Mesendoderm (in vitro differentiated cells): ENCODE data around the gene FSIP1.

ENCODE experiments used
- DNase-seq: peaks from one replicate; pipeline ENCODE4 v3.0.0; 2013
- H2AK5ac ChIP-seq: 2 replicates; pipeline ENCODE4 v1.6.1; 2013; ENCODE audit warnings: low read length, inconsistent platforms
- H2BK120ac ChIP-seq: 2 replicates; pipeline ENCODE4 v1.6.1; 2013; ENCODE audit warnings: low read depth, mild to moderate bottlenecking, low read length, moderate library complexity, mixed read lengths
- H2BK15ac ChIP-seq: replicated peaks from 2 replicates; pipeline ENCODE4 v1.6.1; 2013; ENCODE audit warnings: low read depth, mild to moderate bottlenecking, moderate library complexity
- H2BK5ac ChIP-seq: 2 replicates; pipeline ENCODE4 v1.6.1; 2013; ENCODE audit warnings: low read length, inconsistent platforms
- H3K18ac ChIP-seq: 2 replicates; pipeline ENCODE4 v1.6.1; 2013; ENCODE audit warnings: mild to moderate bottlenecking, low read length, mixed read lengths
- H3K23ac ChIP-seq: one replicate; pipeline ENCODE4 v1.6.1; 2013; ENCODE audit warnings: low read length
- H3K27ac ChIP-seq: 2 replicates; pipeline ENCODE4 v1.5.1; 2013; ENCODE audit warnings: low read depth, mild to moderate bottlenecking, inconsistent platforms, low read length, moderate library complexity
- H3K27me3 ChIP-seq: 2 replicates; pipeline ENCODE4 v1.6.1; 2013; ENCODE audit warnings: low read length, control low read depth, mild to moderate bottlenecking, inconsistent platforms; ENCODE audit not compliant: insufficient read depth, poor library complexity
- H3K36me3 ChIP-seq: 2 replicates; pipeline ENCODE4 v1.6.1; 2013; ENCODE audit warnings: low read length, inconsistent platforms; ENCODE audit not compliant: control insufficient read depth, insufficient read depth
- H3K4ac ChIP-seq: one replicate; pipeline ENCODE4 v1.6.1; 2013; ENCODE audit warnings: low read depth, mild to moderate bottlenecking, low read length, moderate library complexity
- H3K4me1 ChIP-seq: 2 replicates; pipeline ENCODE4 v1.6.1; 2013; ENCODE audit warnings: low read depth, low read length, inconsistent platforms; ENCODE audit not compliant: control insufficient read depth
- H3K4me2 ChIP-seq: 2 replicates; pipeline ENCODE4 v1.6.1; 2013; ENCODE audit warnings: low read length
- H3K4me3 ChIP-seq: 2 replicates; pipeline ENCODE4 v1.5.1; 2013; ENCODE audit warnings: mild to moderate bottlenecking, low read length
- H3K56ac ChIP-seq: one replicate; pipeline ENCODE4 v1.6.1; 2013; ENCODE audit warnings: low read length
- H3K79me1 ChIP-seq: 2 replicates; pipeline ENCODE4 v1.6.1; 2013; ENCODE audit warnings: low read length, inconsistent platforms
- H3K79me2 ChIP-seq: 2 replicates; pipeline ENCODE4 v1.6.1; 2013; ENCODE audit warnings: mild to moderate bottlenecking, low read length; ENCODE audit not compliant: control insufficient read depth, insufficient read depth
- H3K9ac ChIP-seq: 2 replicates; pipeline ENCODE4 v1.6.1; 2013; ENCODE audit warnings: low read length, inconsistent platforms
- H4K5ac ChIP-seq: one replicate; pipeline ENCODE4 v1.6.1; 2013; ENCODE audit warnings: low read length
- H4K8ac ChIP-seq: one replicate; pipeline ENCODE4 v1.6.1; 2013; ENCODE audit warnings: low read depth, mild to moderate bottlenecking, control low read depth, low read length, moderate library complexity
- WGBS: extraction: QIAGEN DNeasy Blood & Tissue Kit; methylation state at CpG from one replicate; pipeline ENCODE4 v1.1.7; 2013; ENCODE audit warnings: low lambda C conversion rate, missing lambda C conversion rate; ENCODE audit not compliant: insufficient coverage; ENCODE audit errors: extremely low coverage; 5-methylcytosine and 5-hydroxymethylcytosine counted together

FSIP1 gene

DNA sequence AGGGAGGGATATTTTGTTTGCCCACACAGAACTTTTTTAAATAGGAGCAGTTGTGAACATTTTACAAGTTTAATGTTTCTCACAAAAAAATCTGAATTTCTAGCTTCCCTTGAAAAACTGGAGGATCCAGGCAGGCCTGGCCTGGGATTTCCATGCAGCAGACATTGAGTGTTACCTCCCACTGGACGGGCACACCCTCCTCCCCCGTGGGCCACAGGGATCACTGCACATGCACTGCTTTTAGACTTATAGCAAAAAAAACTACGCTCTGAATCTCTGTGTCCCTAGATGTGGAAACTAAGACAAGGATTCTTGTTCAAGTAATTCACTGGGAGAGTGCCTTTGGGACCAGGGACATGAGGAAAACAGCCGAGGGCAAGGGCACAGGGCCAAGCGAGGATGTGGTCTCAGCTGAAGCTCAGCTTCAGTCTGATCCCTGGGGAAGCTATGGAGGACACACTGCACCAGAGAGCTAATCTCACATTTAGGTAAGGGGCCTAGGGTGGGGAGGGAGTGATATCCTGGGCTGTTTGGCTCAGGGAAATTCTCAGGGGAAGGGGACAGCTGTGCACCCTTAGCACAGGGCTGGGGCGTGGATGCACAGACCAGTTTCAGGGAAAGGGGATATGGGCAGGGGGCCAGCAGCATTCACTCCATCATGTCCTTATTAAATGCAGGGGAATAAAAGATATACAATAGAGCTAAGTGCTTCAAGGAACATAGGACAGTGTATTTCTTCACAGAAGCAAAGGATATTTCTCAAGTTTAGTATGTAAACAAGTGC lies 46.0 kb downstream of the FSIP1 start:
- no peak overlapping the region for H3K4me3 ChIP-seq
- DNase-seq = no peak
- no peak overlapping the region for H4K5ac ChIP-seq
- no CpG with 5 or more reads among the region's 6 CpGs for WGBS
- no peak overlapping the region for H3K4ac ChIP-seq
- no peak overlapping the region for H3K56ac ChIP-seq
- no peaks in the 10 kb centered on the region for H3K79me1 ChIP-seq
- no peak overlapping the region for H2BK120ac ChIP-seq
- no peak overlapping the region for H2AK5ac ChIP-seq
- H3K36me3 ChIP-seq = no peaks in the 10 kb centered on the region
- H2BK15ac ChIP-seq = no peak overlapping the region
- no peaks in the 10 kb centered on the region for H3K79me2 ChIP-seq
- no peak overlapping the region for H3K23ac ChIP-seq
- no peak overlapping the region for H3K4me2 ChIP-seq
- no peak overlapping the region for H4K8ac ChIP-seq
- no peaks in the 10 kb centered on the region for H3K27me3 ChIP-seq
- no peak overlapping the region for H3K27ac ChIP-seq
- no peak overlapping the region for H2BK5ac ChIP-seq
- no peaks in the 10 kb centered on the region for H3K4me1 ChIP-seq
- H3K18ac ChIP-seq = no peak overlapping the region
- no peak overlapping the region for H3K9ac ChIP-seq

DNA sequence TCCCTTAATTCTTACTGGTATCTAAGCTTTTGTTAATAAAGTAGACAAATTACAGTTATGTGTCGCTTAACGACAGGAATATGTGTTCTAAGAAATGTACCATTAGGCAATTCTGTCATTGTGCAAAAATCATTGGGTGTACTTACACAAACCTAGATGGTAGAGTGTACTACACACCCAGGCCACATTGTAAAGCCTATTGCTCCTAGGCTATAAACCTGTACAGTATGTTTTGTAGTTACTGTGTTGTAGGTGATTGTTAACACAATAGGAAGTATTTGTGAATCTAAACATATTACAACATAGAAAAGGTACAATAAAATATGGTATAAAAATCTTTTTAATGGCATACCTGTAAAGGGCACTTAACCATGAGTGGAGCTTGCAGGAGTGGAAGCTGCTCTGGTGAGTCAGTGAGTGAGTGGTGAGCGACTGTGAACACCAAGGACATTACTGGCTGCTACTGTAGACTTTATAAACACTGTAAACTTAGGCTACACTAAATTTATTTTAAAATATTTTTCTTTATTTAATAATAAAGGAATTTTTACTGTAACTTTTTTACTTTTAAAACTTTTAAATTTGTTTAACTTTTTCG lies 47.4 kb downstream of the FSIP1 start:
- Histone ChIP-seq H3K79me2 (no peaks in the 10 kb centered on the region), H3K18ac (no peak overlapping the region), H3K36me3 (no peaks in the 10 kb centered on the region), H4K5ac (no peak overlapping the region), H3K27ac (no peak overlapping the region), H3K4me1 (no peaks in the 10 kb centered on the region), H2BK15ac (no peak overlapping the region), H3K79me1 (no peaks in the 10 kb centered on the region), H3K23ac (no peak overlapping the region), H2AK5ac (no peak overlapping the region), H3K56ac (no peak overlapping the region), H3K4me2 (no peak overlapping the region), H2BK5ac (no peak overlapping the region), H3K4me3 (no peak overlapping the region), H2BK120ac (no peak overlapping the region), H4K8ac (no peak overlapping the region), H3K9ac (no peak overlapping the region), H3K4ac (no peak overlapping the region), H3K27me3 (no peaks in the 10 kb centered on the region)
- 100% methylated on average over 1 of the region's 4 CpGs for WGBS
- no peak for DNase-seq

DNA sequence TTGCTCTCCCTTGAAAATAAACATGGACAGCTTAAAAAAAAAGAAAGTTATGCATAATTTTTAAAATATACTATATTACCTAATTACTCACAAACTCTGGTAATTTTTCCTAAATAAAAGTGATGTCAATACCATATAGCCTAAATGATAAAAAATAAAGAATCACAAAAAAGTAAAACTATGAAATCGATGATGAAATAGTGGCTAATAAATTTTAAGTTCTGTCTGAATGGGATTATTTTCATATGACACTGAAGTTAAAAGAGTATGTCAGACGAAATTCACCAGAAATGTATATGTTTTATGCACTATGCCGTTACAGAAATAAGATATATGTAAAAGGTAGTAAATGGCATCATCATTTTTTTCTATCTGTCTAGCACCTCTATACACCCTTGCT lies 51.4 kb downstream of the FSIP1 start:
- Histone ChIP-seq H2BK15ac (no peak overlapping the region), H4K5ac (no peak overlapping the region), H3K4ac (no peak overlapping the region), H3K4me2 (no peak overlapping the region), H3K4me3 (no peak overlapping the region), H2BK120ac (no peak overlapping the region), H3K18ac (no peak overlapping the region), H3K23ac (no peak overlapping the region), H4K8ac (no peak overlapping the region), H3K4me1 (no peaks in the 10 kb centered on the region), H3K36me3 (no peaks in the 10 kb centered on the region), H3K56ac (no peak overlapping the region), H3K27me3 (no peaks in the 10 kb centered on the region), H2BK5ac (no peak overlapping the region), H3K27ac (no peak overlapping the region), H3K79me2 (no peaks in the 10 kb centered on the region), H3K79me1 (no peaks in the 10 kb centered on the region), H2AK5ac (no peak overlapping the region), H3K9ac (no peak overlapping the region)
- no peak for DNase-seq
- WGBS = no CpG with 5 or more reads among the region's 3 CpGs

DNA sequence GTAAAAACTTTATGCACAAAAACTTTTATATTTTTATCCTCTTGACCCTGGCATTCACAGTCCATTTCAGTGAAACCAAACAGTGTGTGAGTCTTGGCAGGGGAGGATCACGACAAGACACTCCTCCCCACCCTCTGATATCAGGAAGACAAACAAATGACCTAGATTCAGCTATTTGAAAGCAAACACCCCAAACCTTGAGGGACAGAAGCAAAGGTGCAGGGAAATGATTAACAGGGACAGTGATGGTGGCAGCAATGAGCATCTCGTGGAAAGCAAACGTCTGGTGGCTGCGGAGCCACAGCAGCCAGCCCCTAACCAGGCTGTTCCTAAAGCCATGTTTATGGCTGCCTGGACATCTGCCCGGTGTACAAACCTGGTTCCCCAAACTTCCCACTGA lies 52.1 kb downstream of the FSIP1 start:
- no CpG with 5 or more reads among the region's 5 CpGs for WGBS
- no peak overlapping the region for H3K4me2 ChIP-seq
- no peaks in the 10 kb centered on the region for H3K27me3 ChIP-seq
- no peaks in the 10 kb centered on the region for H3K79me1 ChIP-seq
- H3K4ac ChIP-seq = no peak overlapping the region
- H3K27ac ChIP-seq = no peak overlapping the region
- H2BK120ac ChIP-seq = no peak overlapping the region
- H3K9ac ChIP-seq = no peak overlapping the region
- no peak overlapping the region for H3K23ac ChIP-seq
- H3K18ac ChIP-seq = no peak overlapping the region
- H2BK15ac ChIP-seq = no peak overlapping the region
- no peaks in the 10 kb centered on the region for H3K79me2 ChIP-seq
- no peaks in the 10 kb centered on the region for H3K4me1 ChIP-seq
- no peak overlapping the region for H3K4me3 ChIP-seq
- no peak overlapping the region for H2BK5ac ChIP-seq
- H4K5ac ChIP-seq = no peak overlapping the region
- DNase-seq = no peak
- H4K8ac ChIP-seq = no peak overlapping the region
- H3K36me3 ChIP-seq = no peaks in the 10 kb centered on the region
- no peak overlapping the region for H3K56ac ChIP-seq
- H2AK5ac ChIP-seq = no peak overlapping the region

DNA sequence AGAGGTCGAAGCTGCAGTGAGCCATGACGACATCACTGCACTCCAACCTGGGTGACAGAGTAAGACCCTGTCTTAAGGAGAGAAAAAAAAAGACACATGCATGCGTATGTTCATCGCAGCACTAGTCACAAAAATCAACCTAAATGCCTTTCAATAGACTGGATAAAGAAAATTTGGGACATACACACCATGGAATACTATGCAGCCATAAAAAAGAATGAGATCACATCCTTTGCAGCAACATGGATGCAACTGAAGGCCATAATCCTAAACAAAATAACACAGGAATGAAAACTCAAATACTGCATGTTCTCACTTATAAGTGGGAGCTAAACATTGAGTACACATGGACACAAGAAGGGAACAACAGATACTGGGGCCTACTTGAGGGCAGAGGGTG lies 53.1 kb downstream of the FSIP1 start:
- WGBS = no CpG with 5 or more reads among the region's 4 CpGs
- no peak overlapping the region for H3K23ac ChIP-seq
- no peak overlapping the region for H2BK120ac ChIP-seq
- H4K8ac ChIP-seq = no peak overlapping the region
- H3K27ac ChIP-seq = no peak overlapping the region
- no peak overlapping the region for H3K9ac ChIP-seq
- H3K56ac ChIP-seq = no peak overlapping the region
- no peaks in the 10 kb centered on the region for H3K79me2 ChIP-seq
- H3K79me1 ChIP-seq = no peaks in the 10 kb centered on the region
- no peak overlapping the region for H4K5ac ChIP-seq
- no peak overlapping the region for H3K4me3 ChIP-seq
- no peaks in the 10 kb centered on the region for H3K36me3 ChIP-seq
- H3K4me1 ChIP-seq = no peaks in the 10 kb centered on the region
- no peak for DNase-seq
- no peaks in the 10 kb centered on the region for H3K27me3 ChIP-seq
- no peak overlapping the region for H3K18ac ChIP-seq
- H2AK5ac ChIP-seq = no peak overlapping the region
- H2BK5ac ChIP-seq = no peak overlapping the region
- H2BK15ac ChIP-seq = no peak overlapping the region
- no peak overlapping the region for H3K4ac ChIP-seq
- no peak overlapping the region for H3K4me2 ChIP-seq

DNA sequence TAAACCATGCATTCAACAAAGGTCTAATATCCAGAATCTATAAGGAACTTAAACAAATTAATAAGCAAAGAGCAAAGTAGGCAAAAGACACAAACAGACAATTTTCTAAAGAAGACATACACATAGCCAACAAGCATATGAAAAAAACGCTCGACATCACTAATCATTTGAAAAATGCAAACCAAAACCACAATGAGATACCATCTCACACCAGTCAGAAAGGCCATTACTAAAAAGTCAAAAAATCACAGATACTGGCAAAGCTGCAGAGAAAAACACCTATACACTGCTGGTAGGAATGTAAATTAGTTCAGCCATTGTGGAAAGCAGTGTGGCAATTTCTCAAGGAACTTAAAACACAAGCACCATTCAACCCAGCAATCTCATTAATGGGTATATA lies 53.8 kb downstream of the FSIP1 start:
- no peaks in the 10 kb centered on the region for H3K79me2 ChIP-seq
- no peak overlapping the region for H3K4me2 ChIP-seq
- H4K8ac ChIP-seq = no peak overlapping the region
- no peak overlapping the region for H3K18ac ChIP-seq
- WGBS = no CpG with 5 or more reads among the region's 2 CpGs
- no peak overlapping the region for H3K4ac ChIP-seq
- no peak overlapping the region for H3K27ac ChIP-seq
- H2BK120ac ChIP-seq = no peak overlapping the region
- no peak overlapping the region for H2BK5ac ChIP-seq
- H4K5ac ChIP-seq = no peak overlapping the region
- no peak overlapping the region for H2BK15ac ChIP-seq
- no peak overlapping the region for H3K56ac ChIP-seq
- H3K9ac ChIP-seq = no peak overlapping the region
- H2AK5ac ChIP-seq = no peak overlapping the region
- H3K4me3 ChIP-seq = no peak overlapping the region
- H3K36me3 ChIP-seq = no peaks in the 10 kb centered on the region
- H3K4me1 ChIP-seq = no peaks in the 10 kb centered on the region
- H3K27me3 ChIP-seq = no peaks in the 10 kb centered on the region
- H3K79me1 ChIP-seq = no peaks in the 10 kb centered on the region
- DNase-seq = no peak
- H3K23ac ChIP-seq = no peak overlapping the region
